ENCODE data around the gene CYP27A1. TPM values are rescaled to one million over a fixed set of nuclear protein-coding genes. Genes with fewer than 3 reads are reported as not detected.

Gene CYP27A1
- total RNA-seq, 1 donor from 2014 or later: 0.11 TPM

- DNase-seq (ENCODE audit: low spot score): no peak
- Histone ChIP-seq H3K4me1 (no peaks in the 10 kb centered on the region), H3K79me2 (ENCODE audit: low read depth) (no peaks in the 10 kb centered on the region), H3K27ac (no peak overlapping the region), H3K9me3 (ENCODE audit: low read depth) (no peaks in the 10 kb centered on the region), H3K36me3 (no peaks in the 10 kb centered on the region), H3K9ac (no peak overlapping the region), H3K4me3 (no peak overlapping the region), H3K4me2 (no peak overlapping the region), H4K20me1 (ENCODE audit: low read depth) (no peaks in the 10 kb centered on the region), H3K27me3 (no peaks in the 10 kb centered on the region), H3F3A (ENCODE audit: low read depth) (no peaks in the 10 kb centered on the region), H2AFZ (replicated peaks) (no peak overlapping the region)
- Mint-ChIP-seq H3K36me3 (no peaks in the 10 kb centered on the region), H3K27ac (no peak overlapping the region), H3K4me1 (peaks cover 3% of the 10 kb centered on the region), H3K4me3 (no peak overlapping the region), H3K9me3 (no peaks in the 10 kb centered on the region), H3K27me3 (ENCODE audit: insufficient read depth, low read depth) (peaks cover 3% of the 10 kb centered on the region)
- TF ChIP-seq EZH2phosphoT487 (IDR thresholded peaks at IDR 0.05) (no peak), EZH2 (IDR thresholded peaks at IDR 0.05) (no peak)
- TF ChIP-seq, protein P1, sequence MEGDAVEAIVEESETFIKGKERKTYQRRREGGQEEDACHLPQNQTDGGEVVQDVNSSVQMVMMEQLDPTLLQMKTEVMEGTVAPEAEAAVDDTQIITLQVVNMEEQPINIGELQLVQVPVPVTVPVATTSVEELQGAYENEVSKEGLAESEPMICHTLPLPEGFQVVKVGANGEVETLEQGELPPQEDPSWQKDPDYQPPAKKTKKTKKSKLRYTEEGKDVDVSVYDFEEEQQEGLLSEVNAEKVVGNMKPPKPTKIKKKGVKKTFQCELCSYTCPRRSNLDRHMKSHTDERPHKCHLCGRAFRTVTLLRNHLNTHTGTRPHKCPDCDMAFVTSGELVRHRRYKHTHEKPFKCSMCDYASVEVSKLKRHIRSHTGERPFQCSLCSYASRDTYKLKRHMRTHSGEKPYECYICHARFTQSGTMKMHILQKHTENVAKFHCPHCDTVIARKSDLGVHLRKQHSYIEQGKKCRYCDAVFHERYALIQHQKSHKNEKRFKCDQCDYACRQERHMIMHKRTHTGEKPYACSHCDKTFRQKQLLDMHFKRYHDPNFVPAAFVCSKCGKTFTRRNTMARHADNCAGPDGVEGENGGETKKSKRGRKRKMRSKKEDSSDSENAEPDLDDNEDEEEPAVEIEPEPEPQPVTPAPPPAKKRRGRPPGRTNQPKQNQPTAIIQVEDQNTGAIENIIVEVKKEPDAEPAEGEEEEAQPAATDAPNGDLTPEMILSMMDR (IDR thresholded peaks at IDR 0.05): no peak
Observed at GRCh38 chr2:218822622-218823021, 40.7 kb downstream of the CYP27A1 start.

DNA sequence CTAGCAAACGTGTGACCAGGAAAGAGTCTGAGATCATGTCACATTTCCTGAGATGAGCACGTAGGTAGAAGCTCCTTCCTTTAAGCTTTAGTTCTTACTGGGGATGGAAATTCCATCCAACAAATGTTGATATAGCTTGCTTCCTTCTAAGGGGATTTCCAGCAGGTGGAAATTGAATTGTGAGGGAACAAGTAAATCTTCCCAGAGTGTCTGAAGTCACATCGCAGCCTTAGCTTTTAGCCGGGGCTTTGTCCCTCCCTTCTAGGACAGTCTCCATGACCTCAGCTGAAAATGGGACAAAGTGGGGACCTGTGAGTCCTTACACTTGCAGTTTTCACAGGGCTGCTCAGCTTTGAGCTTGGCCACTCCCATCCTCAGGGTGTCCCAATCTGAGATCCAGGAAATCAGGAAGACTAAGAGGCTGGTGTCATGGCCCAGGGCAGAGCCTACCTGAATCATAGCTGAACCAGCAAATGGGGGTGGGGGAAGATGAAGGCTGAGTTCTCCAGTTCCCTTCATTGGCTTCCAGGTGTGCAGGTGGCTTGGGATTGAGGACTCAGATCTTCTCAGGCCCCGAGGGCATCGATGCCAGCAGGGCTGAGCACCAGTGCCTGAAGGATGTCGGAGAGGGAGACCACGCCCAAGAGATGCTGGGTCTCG, 41.4 kb downstream of the CYP27A1 start:
- TF ChIP-seq, protein P1 (IDR thresholded peaks at IDR 0.05): no peak
- TF ChIP-seq EZH2 (IDR thresholded peaks at IDR 0.05) (no peak), EZH2phosphoT487 (IDR thresholded peaks at IDR 0.05) (no peak)
- Mint-ChIP-seq H3K4me3 (no peak overlapping the region), H3K27me3 (ENCODE audit: insufficient read depth, low read depth) (peaks cover 3% of the 10 kb centered on the region), H3K4me1 (peaks cover 3% of the 10 kb centered on the region), H3K36me3 (no peaks in the 10 kb centered on the region), H3K27ac (no peak overlapping the region), H3K9me3 (no peaks in the 10 kb centered on the region)
- Histone ChIP-seq H3K27ac (no peak overlapping the region), H3K79me2 (ENCODE audit: low read depth) (no peaks in the 10 kb centered on the region), H3K9me3 (ENCODE audit: low read depth) (no peaks in the 10 kb centered on the region), H4K20me1 (ENCODE audit: low read depth) (no peaks in the 10 kb centered on the region), H3K4me3 (no peak overlapping the region), H3F3A (ENCODE audit: low read depth) (no peaks in the 10 kb centered on the region), H3K36me3 (no peaks in the 10 kb centered on the region), H3K4me2 (no peak overlapping the region), H3K4me1 (no peaks in the 10 kb centered on the region), H3K27me3 (no peaks in the 10 kb centered on the region), H3K9ac (no peak overlapping the region), H2AFZ (replicated peaks) (no peak overlapping the region)
- DNase-seq (ENCODE audit: low spot score): no peak

- Histone ChIP-seq H3K27me3 (no peaks in the 10 kb centered on the region), H3K79me2 (ENCODE audit: low read depth) (no peaks in the 10 kb centered on the region), H3K4me2 (no peak overlapping the region), H3K4me1 (no peaks in the 10 kb centered on the region), H3K27ac (no peak overlapping the region), H4K20me1 (ENCODE audit: low read depth) (no peaks in the 10 kb centered on the region), H3F3A (ENCODE audit: low read depth) (no peaks in the 10 kb centered on the region), H3K9me3 (ENCODE audit: low read depth) (no peaks in the 10 kb centered on the region), H3K4me3 (no peak overlapping the region), H2AFZ (replicated peaks) (no peak overlapping the region), H3K36me3 (no peaks in the 10 kb centered on the region), H3K9ac (no peak overlapping the region)
- no peaks in the 10 kb centered on the region for H3K9me3 Mint-ChIP-seq
- TF ChIP-seq EZH2 (IDR thresholded peaks at IDR 0.05): no peak
- TF ChIP-seq EZH2phosphoT487 (IDR thresholded peaks at IDR 0.05): no peak
- TF ChIP-seq, protein P1 (IDR thresholded peaks at IDR 0.05): no peak
- no peak overlapping the region for H3K4me3 Mint-ChIP-seq
- no peak for DNase-seq (ENCODE audit: low spot score)
- peaks cover 3% of the 10 kb centered on the region for H3K4me1 Mint-ChIP-seq
- H3K27ac Mint-ChIP-seq: no peak overlapping the region
- peaks cover 4% of the 10 kb centered on the region for H3K27me3 Mint-ChIP-seq (ENCODE audit: insufficient read depth, low read depth)
- H3K36me3 Mint-ChIP-seq: no peaks in the 10 kb centered on the region
Observed at GRCh38 chr2:218824004-218824403, 42.1 kb downstream of the CYP27A1 start.

Data from neural progenitor cell (in vitro differentiated cells).